Spleen (tissue), 11 donors: Measurements from ENCODE around the gene SPOP. TPM values are rescaled to one million over a fixed set of nuclear protein-coding genes. Genes with fewer than 3 reads are reported as not detected.

Experiments
- DNase-seq: peaks from one replicate; pipeline ENCODE4 v3.0.0-alpha.2; 2020
- H3K27ac ChIP-seq, 8 donors: fragments of 200-600 bp; sonication (generic) in 7 of 8; 1 replicate in 4 of 8; 2 replicates in 4 of 8; pipeline versions ENCODE4 v1.5.0 to v1.8.0; 2016 to 2021; ENCODE audit warnings: inconsistent platforms in 4 of 8, mild to moderate bottlenecking in 4 of 8, moderate library complexity in 1 of 8
- H3K27me3 ChIP-seq, 7 donors: fragments of 200-600 bp; sonication (generic) in 6 of 7; replicated peaks in 1 of 7; 1 replicate in 4 of 7; 2 replicates in 3 of 7; pipeline versions ENCODE4 v1.5.0 to v1.8.0; 2016 to 2021; ENCODE audit warnings: inconsistent platforms in 3 of 7, mild to moderate bottlenecking in 1 of 7
- H3K36me3 ChIP-seq, 6 donors: fragments of 200-600 bp; sonication (generic) in 5 of 6; 1 replicate in 4 of 6; 2 replicates in 2 of 6; pipeline versions ENCODE4 v1.5.0 to v1.8.0; 2016 to 2021; ENCODE audit warnings: inconsistent platforms in 2 of 6
- H3K4me1 ChIP-seq, 6 donors: fragments of 200-600 bp; sonication (generic) in 5 of 6; 1 replicate in 3 of 6; 2 replicates in 3 of 6; pipeline versions ENCODE4 v1.5.0 to v1.8.0; 2016 to 2021; ENCODE audit warnings: inconsistent platforms in 3 of 6
- H3K4me3 ChIP-seq, 8 donors: fragments of 200-600 bp; sonication (generic) in 7 of 8; 1 replicate in 4 of 8; 2 replicates in 4 of 8; pipeline versions ENCODE4 v1.5.0 to v1.8.0; 2016 to 2021; ENCODE audit warnings: inconsistent platforms in 4 of 8, mild to moderate bottlenecking in 4 of 8, moderate library complexity in 2 of 8
- H3K9me3 ChIP-seq, 8 donors: fragments of 200-600 bp; sonication (generic) in 7 of 8; 1 replicate in 4 of 8; 2 replicates in 4 of 8; pipeline versions ENCODE4 v1.5.0 to v1.8.0; 2016 to 2021; ENCODE audit warnings: inconsistent platforms in 4 of 8
- CTCF ChIP-seq, 11 experiments: fragments of 200-600 bp in 7 of 11; fragments of 450-650 bp in 4 of 11; sonication (generic) in 4 of 11; IDR thresholded peaks in 8 of 11; conservative IDR thresholded peaks in 3 of 11; 1 replicate in 7 of 11; 2 replicates in 4 of 11; pipeline versions ENCODE4 v1.4.0 to v1.8.0; 2016 to 2021; ENCODE audit warnings: antibody characterized with exemption in 11 of 11, inconsistent platforms in 4 of 11, mild to moderate bottlenecking in 1 of 11
- POLR2A ChIP-seq, 3 donors: fragments of 450-650 bp; IDR thresholded peaks; one replicate each; pipeline ENCODE4 v1.5.1; 2017; ENCODE audit warnings: antibody characterized with exemption in 3 of 3, mild to moderate bottlenecking in 1 of 3
- POLR2AphosphoS5 ChIP-seq, 3 donors: sonication (generic); formaldehyde crosslinking; IDR thresholded peaks; one replicate each; pipeline ENCODE4 v1.5.1; 2017; ENCODE audit warnings: antibody characterized with exemption in 3 of 3
- WGBS, 5 donors: extraction: QIAGEN DNeasy Blood & Tissue Kit in 3 of 5; methylation state at CpG; one replicate each; pipeline versions ENCODE4 v1.1.5 to v1.1.7; 2013 to 2018; 5-methylcytosine and 5-hydroxymethylcytosine counted together
- intact Hi-C: fragments of 100-400 bp; cut with DNase I; formaldehyde crosslinking; loops from one replicate; pipeline ENCODE4 v1.15.0; 2023; ENCODE audit warnings: low total_unique reads
- polyA plus RNA-seq, 3 donors: library from polyadenylated mRNA; stranded (reverse); fragments of 200-250 nt; gene quantifications; one replicate each; pipeline ENCODE4 v1.2.1, GENCODE V29; 2013
- total RNA-seq, 7 donors: library from RNA; depleted of rRNA in 3 of 7; stranded (reverse); fragments of >200 nt in 3 of 7; fragmentation: NEBNext Ultra II Directional in 4 of 7; extraction: Animal tissue kit (Norgen Biotek cat#: 25700) in 4 of 7; gene quantifications; one replicate each; pipeline versions ENCODE4 v1.1.0 to v1.2.1, GENCODE V29; 2016 to 2021
- donor health status: healthy with polysubstance abuse.
- donor health status: DM: no; HTN: no; CAD: no; lungs with moderate emphysema.
- donor health status: DM: no; HTN: no; CAD: no.
- donor health status: Bipolar disorder and iron deficiency.
- donor health status: healthy.
- donor health status: DM: no; HTN: no; CAD: no.
- donor health status: DM: yes; HTN: yes; CAD: no.

SPOP gene
- total and polyA plus RNA-seq, 10 donors, result 23.7 to 86.4 (median 67.8) TPM

- WGBS, 5 donors, result 84 to 90% (median 84%) methylated on average over 2 of the region's 2 CpGs
- H3K9me3 ChIP-seq, result no peaks in the 10 kb centered on the region
- no peak for TF ChIP-seq CTCF (IDR thresholded peaks at IDR 0.05 in 8 of 11, conservative IDR thresholded peaks at IDR 0.05 in 3 of 11)
- no peak for TF ChIP-seq POLR2A (IDR thresholded peaks at IDR 0.05)
- H3K4me1 ChIP-seq, result peaks cover 0 to 8% (median 0%) of the 10 kb centered on the region in 6 donors
- intact Hi-C loops, result no loop called here
- no peak overlapping the region for H3K27ac ChIP-seq
- peaks cover 0 to 100% (median 82%) of the 10 kb centered on the region in 6 donors for H3K36me3 ChIP-seq
- H3K4me3 ChIP-seq, result no peak overlapping the region
- no peaks in the 10 kb centered on the region for H3K27me3 ChIP-seq
- DNase-seq, result no peak
These were observed 74.2 kb downstream of the SPOP start for GRCh38 chr17:49603720-49604119.

GRCh38 chr17:49603238-49603637 lies 74.7 kb downstream of the SPOP start:
- 70 to 88% (median 77%) methylated on average over 3 of the region's 3 CpGs for WGBS, 5 donors
- intact Hi-C loops, result no loop called here

GRCh38 chr17:49602783-49603182 lies 75.1 kb downstream of the SPOP start:
- peaks cover 0 to 11% (median 2%) of the 10 kb centered on the region in 6 donors for H3K4me1 ChIP-seq
- H3K9me3 ChIP-seq, result no peaks in the 10 kb centered on the region
- no peak for DNase-seq

More at GRCh38 chr17:49603238-49603637, 74.7 kb downstream of the SPOP start:
- TF ChIP-seq POLR2A (IDR thresholded peaks at IDR 0.05), result no peak
- TF ChIP-seq CTCF (IDR thresholded peaks at IDR 0.05 in 8 of 11, conservative IDR thresholded peaks at IDR 0.05 in 3 of 11), result no peak
- no peak for TF ChIP-seq POLR2AphosphoS5 (IDR thresholded peaks at IDR 0.05)
- H3K36me3 ChIP-seq, result peaks cover 0 to 100% (median 83%) of the 10 kb centered on the region in 6 donors
- no peak overlapping the region for H3K27ac ChIP-seq
- no peaks in the 10 kb centered on the region for H3K27me3 ChIP-seq
- DNase-seq, result no peak
- no peaks in the 10 kb centered on the region for H3K9me3 ChIP-seq
- H3K4me1 ChIP-seq, result peaks cover 0 to 8% (median under 1%) of the 10 kb centered on the region in 6 donors
- H3K4me3 ChIP-seq, result no peak overlapping the region

GRCh38 chr17:49600949-49601348 lies 76.9 kb downstream of the SPOP start:
- no peaks in the 10 kb centered on the region for H3K27me3 ChIP-seq
- DNase-seq, result no peak
- H3K9me3 ChIP-seq, result no peaks in the 10 kb centered on the region
- H3K27ac ChIP-seq, result no peak overlapping the region
- H3K4me3 ChIP-seq, result no peak overlapping the region
- H3K4me1 ChIP-seq, result peaks cover 0 to 16% (median 3%) of the 10 kb centered on the region in 6 donors
- intact Hi-C loops, result no loop called here
- peaks cover 0 to 100% (median 81%) of the 10 kb centered on the region in 6 donors for H3K36me3 ChIP-seq
- TF ChIP-seq POLR2A (IDR thresholded peaks at IDR 0.05), result no peak
- TF ChIP-seq POLR2AphosphoS5 (IDR thresholded peaks at IDR 0.05), result no peak
- TF ChIP-seq CTCF (IDR thresholded peaks at IDR 0.05 in 8 of 11, conservative IDR thresholded peaks at IDR 0.05 in 3 of 11), result no peak

More at GRCh38 chr17:49602783-49603182, 75.1 kb downstream of the SPOP start:
- no peak overlapping the region for H3K27ac ChIP-seq
- peaks cover 0 to 100% (median 85%) of the 10 kb centered on the region in 6 donors for H3K36me3 ChIP-seq
- H3K4me3 ChIP-seq, result no peak overlapping the region
- TF ChIP-seq CTCF (IDR thresholded peaks at IDR 0.05 in 8 of 11, conservative IDR thresholded peaks at IDR 0.05 in 3 of 11), result no peak
- H3K27me3 ChIP-seq, result no peaks in the 10 kb centered on the region
- intact Hi-C loops, result no loop called here
